GM19455 (cell line): ENCODE measurements around the gene MRPL47.
"Not testable (repeated sequence)": the region's sequence is repeated elsewhere in the genome, so short reads cannot be mapped to it uniquely, and the experiment has no call there.

Source experiments
- ATAC-seq: cut with Tn5 transposase; IDR thresholded peaks from one replicate; pipeline ENCODE4 v1.9.1; 2021; ENCODE audit not compliant: unreplicated experiment

The MRPL47 gene

GRCh38 chr3:179604321-179605078, at the start of gene MRPL47, which contains the start of gene NDUFB5:
Gene MRPL47, minus strand, starts transcription at chr3:179604638. Its CDS starts 14 bp downstream, at chr3:179604624.
Gene NDUFB5, plus strand, starts transcription at chr3:179604794. Its CDS starts 22 bp downstream, at chr3:179604816.
- ATAC-seq: peak; percentile 97

GRCh38 chr3:179653096-179653797, 48.8 kb upstream of the MRPL47 start:
- peak; percentile 75 for ATAC-seq

DNA sequence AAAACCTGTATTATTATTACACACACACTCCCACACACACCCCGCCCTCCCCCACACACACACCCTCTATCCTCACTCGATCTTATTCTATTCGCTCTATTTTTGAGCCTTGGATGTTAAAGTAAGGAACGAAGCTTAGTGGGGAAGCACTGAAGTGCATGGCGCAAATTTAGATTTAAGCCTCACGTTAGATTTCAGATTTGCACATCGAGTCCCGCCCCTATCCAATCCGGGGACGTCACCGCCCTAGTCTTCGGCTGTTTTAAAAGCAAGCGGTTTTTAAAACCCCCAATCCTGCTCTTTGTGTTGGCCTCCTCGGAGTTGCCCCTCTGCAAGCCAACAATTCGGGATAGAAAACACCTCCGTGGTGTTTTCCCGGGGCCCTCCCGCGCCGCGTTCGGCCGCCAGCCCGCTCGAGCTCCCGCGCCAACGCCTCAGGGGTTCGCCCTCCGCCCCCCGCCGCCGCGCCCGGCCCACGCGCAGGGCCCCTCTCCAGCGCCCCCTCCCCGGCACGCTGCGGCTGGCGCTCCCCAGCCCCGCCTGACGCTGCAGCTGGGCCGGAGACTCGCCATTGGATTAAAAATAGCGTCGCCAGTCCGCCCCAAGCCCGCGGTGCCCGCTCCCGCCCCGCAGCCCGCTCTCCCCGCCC, 48.1 kb upstream of the MRPL47 start, which contains the start of gene USP13:
Gene USP13 (plus strand): TSS at position 594 of the 649 bp plus-strand sequence. CDS start 186 bp downstream, outside the sequence.
- ATAC-seq: peak; percentile 63

DNA sequence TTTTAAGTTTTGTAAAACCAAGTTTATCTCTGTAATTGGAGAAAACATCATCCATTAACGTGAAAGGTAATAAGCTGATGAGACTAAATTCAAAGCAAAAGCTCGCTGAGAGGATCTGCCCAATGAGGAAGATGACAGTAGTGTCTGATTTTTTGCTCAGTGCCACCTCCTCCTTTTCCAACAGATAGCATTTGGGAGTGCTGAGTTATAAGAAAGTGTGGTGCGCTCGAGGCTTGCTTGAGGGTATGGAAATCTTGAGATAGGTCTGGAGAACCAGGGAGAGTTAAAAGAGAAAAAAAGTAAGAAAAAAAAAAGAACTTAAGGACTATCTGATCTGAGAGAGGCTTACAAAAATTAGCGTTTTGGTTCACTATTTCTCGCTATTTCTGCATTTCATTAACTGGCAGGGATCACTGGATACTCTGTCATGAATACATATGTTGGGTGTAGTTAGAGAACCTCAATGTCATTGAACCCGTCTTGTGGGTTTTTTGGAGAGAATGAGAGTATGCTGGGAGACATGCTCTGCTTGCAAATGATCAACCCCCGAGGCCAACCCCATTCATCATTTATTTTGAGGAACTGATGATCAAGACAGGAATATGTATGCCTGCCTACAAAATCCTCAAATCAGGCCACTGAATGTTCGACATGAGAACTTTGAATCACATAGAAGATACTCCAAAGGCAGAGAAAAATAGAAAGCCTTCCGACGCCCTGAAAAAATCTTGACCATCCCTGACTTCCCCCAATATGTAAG, 47.4 kb upstream of the MRPL47 start:
- ATAC-seq: no peak

DNA sequence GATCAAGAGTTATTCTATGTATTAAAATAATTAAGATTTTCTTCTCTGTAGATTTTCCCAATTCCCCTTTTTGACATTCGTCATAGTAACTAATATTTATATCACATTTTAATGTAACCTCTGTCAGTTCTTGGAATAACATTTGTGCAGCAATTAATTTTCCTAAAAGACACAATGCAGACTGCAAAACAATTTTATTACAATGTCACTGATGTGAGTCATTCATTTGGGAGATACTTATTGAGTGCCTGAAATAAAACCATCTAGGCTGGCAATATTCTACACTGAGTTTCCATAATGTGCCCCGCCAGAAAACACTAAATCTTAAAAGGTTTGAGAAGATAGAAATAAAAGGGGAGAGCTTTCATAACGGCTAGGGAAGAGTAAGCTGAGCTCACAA, 41.7 kb upstream of the MRPL47 start:
- ATAC-seq: no peak

DNA sequence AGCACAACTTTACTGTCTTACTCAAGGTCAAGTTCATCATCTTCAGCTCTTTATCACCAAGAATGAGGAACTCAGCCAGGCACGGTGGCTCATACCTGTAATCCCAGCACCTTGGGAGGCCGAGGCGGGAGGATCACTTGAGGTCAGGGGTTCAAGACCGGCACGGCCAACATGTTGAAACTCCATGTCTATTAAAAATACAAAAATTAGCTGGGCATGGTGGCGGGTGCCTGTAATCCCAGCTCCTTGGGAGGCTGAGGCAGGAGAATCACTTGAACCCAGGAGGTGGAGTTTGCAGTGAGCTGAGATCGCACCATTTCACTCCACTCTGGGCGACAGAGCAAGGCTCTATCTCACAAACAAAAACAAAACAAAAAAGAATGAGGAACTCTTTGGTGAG, 39.4 kb upstream of the MRPL47 start:
- not testable (repeated sequence) for ATAC-seq

DNA sequence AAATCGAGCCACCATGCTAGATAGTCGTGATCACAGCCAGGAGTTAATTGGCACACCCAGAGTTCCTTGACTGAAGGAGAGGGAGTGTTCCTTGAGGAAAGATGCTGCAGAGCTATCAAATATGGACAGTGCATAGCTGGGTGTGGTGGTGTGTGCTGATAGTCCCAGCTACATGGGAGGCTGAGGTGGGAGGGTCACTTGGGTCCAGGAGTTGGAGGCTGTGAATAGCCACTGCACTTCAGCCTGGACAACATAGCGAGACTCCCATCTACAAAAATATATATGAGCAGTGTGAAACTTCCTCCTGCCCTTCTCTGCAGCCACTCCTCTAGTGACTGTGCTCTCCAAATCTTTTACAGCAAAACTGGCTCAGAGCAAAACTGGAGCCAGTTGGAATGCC, 38.4 kb upstream of the MRPL47 start:
- ATAC-seq: no peak

- ATAC-seq: no peak
Measured at GRCh38 chr3:179640469-179640868, 36.0 kb upstream of the MRPL47 start.

- ATAC-seq: no peak
Measured at GRCh38 chr3:179630753-179631451, 26.5 kb upstream of the MRPL47 start.

GRCh38 chr3:179624451-179624850, 20.0 kb upstream of the MRPL47 start:
- ATAC-seq: no peak

- ATAC-seq: no peak
Measured at GRCh38 chr3:179622023-179622422, 17.6 kb upstream of the MRPL47 start.

GRCh38 chr3:179615458-179616173, 11.2 kb upstream of the MRPL47 start:
- ATAC-seq: no peak

DNA sequence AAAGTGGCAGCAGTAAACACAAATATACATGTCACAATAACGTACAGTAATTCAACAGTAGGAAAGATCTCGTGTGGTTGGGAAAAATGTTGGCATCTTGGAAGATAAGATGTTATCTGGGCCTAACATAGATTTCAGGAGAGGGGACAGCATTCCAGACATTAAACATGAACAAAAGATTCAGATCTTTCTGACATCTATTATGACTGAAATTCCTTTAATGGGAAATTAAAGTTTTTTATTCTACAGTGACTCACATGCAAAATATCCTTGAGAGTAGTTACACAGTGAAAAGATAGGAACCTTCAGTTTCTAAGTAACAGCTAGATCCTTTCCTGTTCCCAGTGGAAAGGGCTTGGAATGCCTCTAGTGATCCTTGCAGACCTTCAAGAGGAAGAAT, 9.4 kb upstream of the MRPL47 start:
- ATAC-seq: no peak

GRCh38 chr3:179610066-179610465, 5.6 kb upstream of the MRPL47 start:
- no peak for ATAC-seq

DNA sequence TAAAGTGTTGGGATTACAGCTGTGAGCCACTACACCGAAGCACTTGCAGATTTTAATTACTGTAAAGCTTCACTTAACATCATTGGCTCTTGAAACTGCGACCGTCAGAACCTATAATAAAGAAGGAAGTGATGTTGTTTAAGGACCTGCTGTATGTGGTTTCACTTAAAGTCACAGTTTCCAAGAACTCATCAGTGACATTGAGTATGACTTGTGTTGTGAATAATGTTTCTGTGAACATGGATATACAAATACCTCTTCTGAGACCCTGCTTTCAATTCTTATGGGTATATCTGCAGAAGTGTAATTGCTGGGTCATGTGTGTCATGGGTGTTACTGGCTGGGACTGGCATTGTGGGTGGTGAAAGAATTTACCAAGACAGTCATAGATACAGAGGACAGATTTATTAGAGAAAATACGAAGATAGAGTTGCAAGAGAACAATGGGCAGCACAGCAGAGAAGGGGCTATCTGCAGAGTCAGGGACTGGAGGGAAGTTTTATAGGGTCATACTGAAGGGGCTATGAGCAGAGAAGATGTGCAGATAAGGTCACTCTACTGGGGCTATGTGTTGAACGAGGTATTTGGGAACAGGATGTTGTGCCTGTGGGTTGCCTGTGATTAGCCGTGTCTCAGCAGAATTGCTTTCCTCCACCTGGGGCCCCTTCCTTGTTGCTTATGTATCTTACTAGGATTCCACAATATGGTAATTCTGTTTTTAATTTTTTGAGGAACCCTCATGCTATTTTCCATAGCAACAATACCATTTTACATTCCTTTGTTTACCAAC, 4.7 kb upstream of the MRPL47 start:
- peak; percentile 52 for ATAC-seq

DNA sequence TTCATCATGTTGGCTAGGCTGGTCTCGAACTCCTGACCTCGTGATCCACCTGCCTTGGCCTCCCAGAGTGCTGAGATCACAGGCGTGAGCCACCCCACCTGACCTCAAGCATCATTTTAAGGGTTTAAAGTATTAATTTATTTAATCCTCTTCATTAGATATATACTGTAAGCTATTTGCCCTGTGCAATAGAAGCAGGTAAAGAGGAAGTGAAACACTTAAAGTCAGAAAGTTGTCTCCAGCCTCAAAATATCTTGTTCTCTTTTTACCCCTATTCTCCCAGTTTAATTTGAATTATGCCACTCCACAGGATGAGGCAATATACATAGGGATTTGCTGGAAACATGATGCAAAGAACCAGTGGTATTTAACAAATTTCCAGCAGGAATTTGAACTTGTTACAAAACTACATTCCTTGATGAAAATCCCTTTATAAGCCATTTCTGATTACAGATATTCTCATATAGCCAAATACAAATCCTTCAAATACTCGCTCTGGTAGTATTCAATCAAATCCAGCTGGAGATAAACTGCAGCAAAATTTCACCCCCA, 2.2 kb upstream of the MRPL47 start:
- no peak for ATAC-seq

DNA sequence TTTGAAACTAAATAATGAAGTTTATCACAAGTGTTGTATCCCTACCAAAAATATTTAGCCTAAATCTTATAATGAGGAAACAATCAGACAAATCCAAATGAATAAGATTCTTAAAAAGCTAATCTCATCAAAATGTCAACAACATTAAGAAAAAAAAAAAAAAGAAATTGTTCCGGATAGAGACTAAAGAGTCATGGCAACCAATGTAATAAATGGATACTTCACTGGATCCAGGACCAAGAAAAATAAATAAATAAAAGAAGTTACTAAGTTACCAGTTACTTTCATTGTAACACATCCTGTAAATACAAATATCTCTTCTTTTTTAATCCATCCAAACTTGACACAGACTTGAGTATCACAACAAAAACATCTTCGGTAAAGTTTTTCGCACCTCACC, 607 bp downstream of the MRPL47 start:
- no peak for ATAC-seq

GRCh38 chr3:179603321-179603720, 1.1 kb downstream of the MRPL47 start:
- ATAC-seq: no peak

GRCh38 chr3:179599531-179599930, 4.9 kb downstream of the MRPL47 start:
- ATAC-seq: no peak
